RWPE2 (cell line): ENCODE data around the gene SHQ1.

Experiments used
- ATAC-seq: fragments of 200-7000 bp; cut with Tn5 transposase; 3 replicates; pipeline ENCODE4 v1.9.1; 2021; ENCODE audit warnings: low read depth
- DNase-seq: peaks from one replicate; pipeline ENCODE4 v3.0.0-alpha.2; 2020; ENCODE audit warnings: low spot score
- H3K27ac ChIP-seq: fragments of 450-650 bp; 2 replicates; pipeline ENCODE4 v1.5.1; 2017; ENCODE audit warnings: mild to moderate bottlenecking; ENCODE audit not compliant: poor library complexity, severe bottlenecking
- H3K27me3 ChIP-seq: fragments of 250-450 bp; sonication (Bioruptor Pico); 2 replicates; pipeline ENCODE4 v1.5.1; 2021; ENCODE audit warnings: mild to moderate bottlenecking, moderate library complexity; ENCODE audit not compliant: insufficient read depth, poor library complexity, severe bottlenecking
- H3K36me3 ChIP-seq: fragments of 250-450 bp; sonication (Bioruptor Pico); 2 replicates; pipeline ENCODE4 v1.5.1; 2020; ENCODE audit warnings: low read depth, mild to moderate bottlenecking, moderate library complexity
- H3K4me1 ChIP-seq: fragments of 250-450 bp; sonication (Bioruptor Pico); 2 replicates; pipeline ENCODE4 v1.5.1; 2021; ENCODE audit warnings: mild to moderate bottlenecking, moderate library complexity; ENCODE audit not compliant: insufficient read depth, poor library complexity, severe bottlenecking
- H3K4me3 ChIP-seq: fragments of 250-450 bp; sonication (Bioruptor Pico); 2 replicates; pipeline ENCODE4 v1.5.1; 2021; ENCODE audit warnings: mild to moderate bottlenecking, moderate library complexity; ENCODE audit not compliant: severe bottlenecking
- H3K9me3 ChIP-seq: fragments of 250-450 bp; sonication (Bioruptor Pico); 2 replicates; pipeline ENCODE4 v1.5.1; 2021; ENCODE audit warnings: mild to moderate bottlenecking, moderate library complexity; ENCODE audit not compliant: severe bottlenecking
- TF ChIP-seq, protein P1 (sequence below): fragments of 450-650 bp; IDR thresholded peaks from one replicate; pipeline ENCODE4 v1.5.1; 2017; ENCODE audit warnings: mild to moderate bottlenecking, moderate library complexity; ENCODE audit not compliant: poor library complexity, severe bottlenecking

The SHQ1 gene

DNA sequence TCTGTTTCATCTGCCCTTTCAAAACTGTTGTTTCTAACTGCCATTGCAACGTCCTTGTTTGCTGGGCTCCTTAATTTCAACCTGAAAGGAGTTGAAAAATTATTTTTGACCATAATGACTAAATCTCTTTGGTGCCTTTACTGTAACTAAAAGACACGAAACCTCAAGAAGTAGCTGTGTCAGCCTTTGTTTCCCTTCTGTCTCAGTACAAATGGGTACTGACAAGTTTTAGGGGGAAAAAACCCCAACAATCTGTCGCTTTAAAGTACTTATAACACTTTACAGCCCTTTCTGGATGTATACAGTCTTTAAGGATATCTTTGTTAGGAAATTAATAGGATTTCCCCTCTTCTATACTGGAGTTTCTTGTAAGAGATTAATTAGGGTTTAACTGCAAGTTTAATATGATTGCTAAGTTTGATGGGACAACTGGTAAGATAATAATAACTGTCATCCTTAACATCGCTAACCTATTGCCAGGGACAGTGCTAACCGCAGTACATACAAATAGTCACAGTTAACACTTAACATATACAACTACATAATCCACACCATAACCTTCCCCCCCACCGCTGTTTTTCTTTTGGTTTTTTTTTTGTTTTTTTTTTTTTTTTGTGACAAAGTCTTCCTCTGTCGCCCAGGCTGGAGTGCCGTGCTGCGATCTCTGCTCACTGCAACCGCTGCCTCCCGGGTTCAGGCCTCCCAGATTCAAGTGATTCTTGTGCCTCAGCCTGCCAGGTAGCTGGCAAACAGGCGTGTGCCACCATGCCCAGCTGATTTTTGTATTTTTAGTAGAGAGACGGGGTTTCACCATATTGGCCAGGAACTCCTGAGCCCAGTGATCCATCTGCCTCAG, 41.3 kb upstream of the SHQ1 start:
- Histone ChIP-seq H3K36me3 (no peaks in the 10 kb centered on the region), H3K27me3 (no peaks in the 10 kb centered on the region), H3K27ac (peak overlapping the region; percentile 23), H3K4me1 (peaks cover 49% of the 10 kb centered on the region), H3K9me3 (no peaks in the 10 kb centered on the region), H3K4me3 (peak overlapping the region; percentile 92)
- DNase-seq (no peak), ATAC-seq (no peak)
- TF ChIP-seq, protein P1, sequence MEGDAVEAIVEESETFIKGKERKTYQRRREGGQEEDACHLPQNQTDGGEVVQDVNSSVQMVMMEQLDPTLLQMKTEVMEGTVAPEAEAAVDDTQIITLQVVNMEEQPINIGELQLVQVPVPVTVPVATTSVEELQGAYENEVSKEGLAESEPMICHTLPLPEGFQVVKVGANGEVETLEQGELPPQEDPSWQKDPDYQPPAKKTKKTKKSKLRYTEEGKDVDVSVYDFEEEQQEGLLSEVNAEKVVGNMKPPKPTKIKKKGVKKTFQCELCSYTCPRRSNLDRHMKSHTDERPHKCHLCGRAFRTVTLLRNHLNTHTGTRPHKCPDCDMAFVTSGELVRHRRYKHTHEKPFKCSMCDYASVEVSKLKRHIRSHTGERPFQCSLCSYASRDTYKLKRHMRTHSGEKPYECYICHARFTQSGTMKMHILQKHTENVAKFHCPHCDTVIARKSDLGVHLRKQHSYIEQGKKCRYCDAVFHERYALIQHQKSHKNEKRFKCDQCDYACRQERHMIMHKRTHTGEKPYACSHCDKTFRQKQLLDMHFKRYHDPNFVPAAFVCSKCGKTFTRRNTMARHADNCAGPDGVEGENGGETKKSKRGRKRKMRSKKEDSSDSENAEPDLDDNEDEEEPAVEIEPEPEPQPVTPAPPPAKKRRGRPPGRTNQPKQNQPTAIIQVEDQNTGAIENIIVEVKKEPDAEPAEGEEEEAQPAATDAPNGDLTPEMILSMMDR, result no peak

DNA sequence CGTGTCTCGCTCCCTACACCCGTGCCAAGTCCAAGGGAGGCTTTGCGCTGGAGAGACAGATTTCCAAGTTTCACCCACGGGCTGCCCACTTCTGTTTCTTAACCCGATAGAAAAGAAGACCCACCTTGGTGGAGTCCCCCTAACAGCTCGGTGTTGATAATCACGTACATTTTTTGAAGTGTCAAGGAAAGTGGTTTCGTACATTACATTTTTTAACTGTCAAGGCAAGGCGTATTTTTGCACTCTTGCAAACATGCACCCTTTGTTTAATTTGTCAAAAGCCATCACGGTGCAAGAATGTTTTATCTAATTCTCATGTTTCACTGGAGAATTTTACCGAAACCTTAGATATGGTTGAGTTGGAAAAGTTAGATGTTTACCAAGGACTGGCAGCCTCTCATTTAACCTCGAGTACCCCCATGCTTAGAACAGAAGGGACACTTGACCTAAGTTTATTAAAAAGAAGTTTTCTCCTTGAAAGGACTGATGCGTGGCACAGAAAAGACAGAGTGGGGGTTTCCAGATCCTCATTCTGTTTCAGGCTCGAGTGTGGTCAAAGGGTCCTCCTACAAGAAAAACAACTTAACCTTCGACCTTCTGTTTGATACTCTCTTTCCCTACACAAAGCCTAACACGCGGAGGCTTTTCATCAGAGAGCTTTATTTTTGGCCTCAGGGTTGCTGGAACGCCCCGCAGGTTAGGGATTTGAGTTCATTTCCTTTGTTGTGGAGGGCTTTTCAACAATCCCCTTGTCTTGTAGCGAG, 40.5 kb upstream of the SHQ1 start:
- peaks cover 49% of the 10 kb centered on the region for H3K4me1 ChIP-seq
- peak overlapping the region; percentile 23 for H3K27ac ChIP-seq
- DNase-seq, result no peak

DNA sequence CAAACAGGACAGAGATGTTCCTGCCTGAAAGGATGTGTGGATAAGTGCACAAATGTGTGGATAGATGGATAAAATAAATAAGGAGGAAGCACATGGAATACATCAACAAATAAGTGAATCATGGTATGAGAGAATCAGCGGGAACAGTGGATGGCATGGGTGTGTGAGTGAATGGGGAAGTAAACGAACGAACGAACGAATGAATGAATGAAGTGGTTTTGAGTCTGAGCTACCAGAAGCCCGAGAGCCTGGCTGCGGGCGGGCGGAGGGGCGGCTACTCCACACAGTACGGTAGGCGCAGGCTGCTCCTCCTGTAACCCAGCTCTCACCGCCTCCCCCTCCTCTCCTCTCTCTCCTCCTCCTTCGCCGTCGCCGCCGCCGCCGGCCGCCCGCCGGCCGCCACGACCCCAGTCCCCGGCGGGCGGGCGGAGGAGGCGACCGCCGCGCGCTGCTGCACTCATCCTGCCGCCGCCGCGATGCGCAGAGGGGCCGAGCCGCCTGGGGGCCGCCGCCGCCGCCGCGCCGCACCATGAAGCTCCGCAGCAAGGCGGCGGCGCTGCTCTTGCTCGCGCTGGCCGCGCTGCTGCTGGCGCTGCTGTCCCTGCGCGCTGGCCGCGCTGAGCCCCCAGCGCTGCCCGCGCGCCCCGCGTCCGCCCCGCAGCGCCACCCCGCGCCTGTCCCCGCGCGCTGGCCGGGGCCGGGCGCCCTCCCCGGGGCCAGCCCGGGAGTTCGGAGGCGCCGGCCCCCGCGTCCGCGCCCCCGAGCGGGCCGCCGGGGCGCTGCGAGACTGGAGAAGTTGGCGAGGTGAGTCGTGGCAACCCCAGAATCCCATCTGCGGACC, 39.7 kb upstream of the SHQ1 start, which contains the start of gene GXYLT2:
Gene GXYLT2 (plus strand): TSS at position 342 of the 841 bp plus-strand sequence. CDS start 188 bp downstream, at position 530.
- Histone ChIP-seq H3K27ac (peak within 1 kb of the TSS; percentile 23), H3K9me3 (no peaks in the 10 kb centered on the region), H3K4me1 (peaks cover 49% of the 10 kb centered on the region), H3K4me3 (peak within 1 kb of the TSS; percentile 92), H3K36me3 (no peaks in the 10 kb centered on the region), H3K27me3 (no peaks in the 10 kb centered on the region)
- TF ChIP-seq, protein P1, result peak; percentile 58
- peak; percentile 68 for ATAC-seq
- peak; percentile 75 for DNase-seq

More for the DNA sequence above, 40.5 kb upstream of the SHQ1 start:
- Histone ChIP-seq H3K36me3 (no peaks in the 10 kb centered on the region), H3K4me3 (peak overlapping the region; percentile 92), H3K9me3 (no peaks in the 10 kb centered on the region), H3K27me3 (no peaks in the 10 kb centered on the region)
- TF ChIP-seq, protein P1, result no peak
- no peak for ATAC-seq

DNA sequence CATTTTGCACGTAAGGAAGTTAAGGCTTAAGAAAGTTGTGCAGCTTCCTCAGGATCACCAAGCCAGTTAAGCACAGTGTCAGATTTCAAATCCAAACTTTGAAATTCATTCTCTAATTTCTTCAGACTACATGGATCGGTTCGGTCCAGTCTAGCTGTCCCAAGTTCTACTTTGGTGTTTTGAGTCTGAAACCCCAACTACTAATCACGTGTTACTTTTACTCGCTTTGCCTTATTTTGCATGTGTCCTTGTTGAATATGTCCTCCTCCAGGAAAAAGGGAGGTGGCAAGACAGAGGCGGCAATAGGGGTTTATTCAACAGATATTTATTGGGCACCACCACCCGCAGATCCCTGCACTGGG, 39.1 kb upstream of the SHQ1 start:
- H3K27me3 ChIP-seq, result no peaks in the 10 kb centered on the region
- peak overlapping the region; percentile 23 for H3K27ac ChIP-seq
- H3K9me3 ChIP-seq, result no peaks in the 10 kb centered on the region
- no peaks in the 10 kb centered on the region for H3K36me3 ChIP-seq
- TF ChIP-seq, protein P1, result no peak
- peaks cover 44% of the 10 kb centered on the region for H3K4me1 ChIP-seq
- H3K4me3 ChIP-seq, result peak overlapping the region; percentile 92
- peak; percentile 2; the same call in 1 of the 3 replicates for ATAC-seq
- no peak for DNase-seq
